H9 (cell line): ENCODE results near the gene ABCC11. TPM values are rescaled to one million over a fixed set of nuclear protein-coding genes. Genes with fewer than 3 reads are reported as not detected.

Source experiments
- DNase-seq: peaks from one replicate; pipeline ENCODE4 v3.0.0-alpha.2; 2017
- H2AFZ ChIP-seq: one replicate; pipeline ENCODE4 v1.6.1; 2013; ENCODE audit warnings: mild to moderate bottlenecking, low read length, control low read depth, moderate library complexity
- H2AK5ac ChIP-seq: 2 replicates; pipeline ENCODE4 v1.6.1; 2013; ENCODE audit warnings: low read length, control low read depth, mixed read lengths; ENCODE audit not compliant: insufficient read length
- H2BK120ac ChIP-seq: one replicate; pipeline ENCODE4 v1.6.1; 2013; ENCODE audit warnings: low read depth, mild to moderate bottlenecking, low read length, control low read depth, inconsistent platforms; ENCODE audit not compliant: poor library complexity, severe bottlenecking
- H2BK12ac ChIP-seq: 2 replicates; pipeline ENCODE4 v1.6.1; 2013; ENCODE audit warnings: low read length, control low read depth, mixed read lengths, low read depth; ENCODE audit not compliant: insufficient read length
- H2BK15ac ChIP-seq: 2 replicates; pipeline ENCODE4 v1.6.1; 2013; ENCODE audit warnings: low read depth, low read length, control low read depth
- H2BK20ac ChIP-seq: one replicate; pipeline ENCODE4 v1.6.1; 2013; ENCODE audit warnings: low read depth, mild to moderate bottlenecking, low read length, control low read depth, inconsistent platforms; ENCODE audit not compliant: poor library complexity, severe bottlenecking
- H2BK5ac ChIP-seq: 2 replicates; pipeline ENCODE4 v1.6.1; 2013; ENCODE audit warnings: low read length, control low read depth, mixed read lengths; ENCODE audit not compliant: insufficient read length
- H3K14ac ChIP-seq: 2 replicates; pipeline ENCODE4 v1.6.1; 2013; ENCODE audit warnings: low read length, control low read depth; ENCODE audit not compliant: insufficient read depth
- H3K18ac ChIP-seq: 2 replicates; pipeline ENCODE4 v1.6.1; 2013; ENCODE audit warnings: low read depth, mild to moderate bottlenecking, mixed read lengths, low read length, control low read depth; ENCODE audit not compliant: insufficient read length
- H3K23ac ChIP-seq: 2 replicates; pipeline ENCODE4 v1.6.1; 2013; ENCODE audit warnings: low read length, control low read depth, mixed read lengths, low read depth; ENCODE audit not compliant: insufficient read length
- H3K23me2 ChIP-seq: 2 replicates; pipeline ENCODE4 v1.6.1; 2013; ENCODE audit warnings: low read depth, mild to moderate bottlenecking, mixed read lengths, low read length, control low read depth; ENCODE audit not compliant: insufficient read length, poor library complexity, severe bottlenecking
- H3K27ac ChIP-seq: 2 replicates; pipeline ENCODE4 v1.5.1; 2013; ENCODE audit warnings: low read length, control low read depth, mixed read lengths, low read depth; ENCODE audit not compliant: insufficient read length
- H3K27me3 ChIP-seq: 2 replicates; pipeline ENCODE4 v1.6.1; 2013; ENCODE audit warnings: low read length, control low read depth, inconsistent platforms; ENCODE audit not compliant: insufficient read depth
- H3K4ac ChIP-seq: 2 replicates; pipeline ENCODE4 v1.6.1; 2013; ENCODE audit warnings: low read depth, mild to moderate bottlenecking, control low read depth, inconsistent platforms, low read length, moderate library complexity
- H3K4me1 ChIP-seq: 2 replicates; pipeline ENCODE4 v1.6.1; 2013; ENCODE audit warnings: low read length, control low read depth, inconsistent platforms; ENCODE audit not compliant: insufficient read depth
- H3K4me2 ChIP-seq: 2 replicates; pipeline ENCODE4 v1.6.1; 2013; ENCODE audit warnings: low read length, control low read depth, mixed read lengths; ENCODE audit not compliant: insufficient read length, insufficient read depth
- H3K56ac ChIP-seq: 2 replicates; pipeline ENCODE4 v1.6.1; 2013; ENCODE audit warnings: low read depth, mild to moderate bottlenecking, mixed read lengths, low read length, control low read depth; ENCODE audit not compliant: insufficient read length
- H3K79me1 ChIP-seq: 2 replicates; pipeline ENCODE4 v1.6.1; 2013; ENCODE audit warnings: low read depth, mild to moderate bottlenecking, moderate library complexity, low read length, control low read depth, inconsistent platforms; ENCODE audit not compliant: insufficient read depth, poor library complexity, severe bottlenecking
- H3K79me2 ChIP-seq: 2 replicates; pipeline ENCODE4 v1.6.1; 2013; ENCODE audit warnings: low read length, control low read depth, inconsistent platforms; ENCODE audit not compliant: insufficient read depth
- H3K9ac ChIP-seq: 2 replicates; pipeline ENCODE4 v1.6.1; 2013; ENCODE audit warnings: low read length, control low read depth, mixed read lengths; ENCODE audit not compliant: insufficient read length; ENCODE audit errors: extremely low read depth
- H3K9me3 ChIP-seq: one replicate; pipeline ENCODE4 v1.6.1; 2013; ENCODE audit warnings: low read depth, low read length, inconsistent platforms; ENCODE audit not compliant: control insufficient read depth
- H3T11ph ChIP-seq: one replicate; pipeline ENCODE4 v1.6.1; 2013; ENCODE audit warnings: mild to moderate bottlenecking, low read length, control low read depth, inconsistent platforms
- H4K20me1 ChIP-seq: one replicate; pipeline ENCODE4 v1.6.1; 2013; ENCODE audit not compliant: control insufficient read depth, insufficient read length, insufficient read depth
- H4K5ac ChIP-seq: 2 replicates; pipeline ENCODE4 v1.6.1; 2013; ENCODE audit warnings: low read depth, mild to moderate bottlenecking, mixed read lengths, low read length, control low read depth; ENCODE audit not compliant: insufficient read length
- H4K8ac ChIP-seq: replicated peaks from 2 replicates; pipeline ENCODE4 v1.6.1; 2013; ENCODE audit warnings: low read length, control low read depth, mixed read lengths, low read depth; ENCODE audit not compliant: insufficient read length
- H4K91ac ChIP-seq: 2 replicates; pipeline ENCODE4 v1.6.1; 2013; ENCODE audit warnings: low read depth, mild to moderate bottlenecking, moderate library complexity, mixed read lengths, low read length, control low read depth; ENCODE audit not compliant: insufficient read length
- H3K27ac Mint-ChIP-seq, 3 experiments: 2 replicates in 2 of 3; 3 replicates in 1 of 3; pipeline ENCODE4 v1.8.0; 2020 to 2021; ENCODE audit warnings: mixed read lengths in 3 of 3, mild to moderate bottlenecking in 1 of 3, moderate library complexity in 1 of 3
- H3K27me3 Mint-ChIP-seq: 2 replicates; pipeline ENCODE4 v1.8.0; 2021; ENCODE audit warnings: low read depth, mild to moderate bottlenecking, moderate library complexity, mixed read lengths
- H3K36me3 Mint-ChIP-seq, 3 experiments: 2 replicates in 2 of 3; 3 replicates in 1 of 3; pipeline ENCODE4 v1.8.0; 2020 to 2021; ENCODE audit warnings: low read depth in 3 of 3, mixed read lengths in 3 of 3; ENCODE audit not compliant: insufficient read depth in 1 of 3
- H3K4me1 Mint-ChIP-seq, 2 experiments: 2 replicates each; pipeline ENCODE4 v1.8.0; 2020; ENCODE audit warnings: mixed read lengths in 2 of 2
- H3K4me3 Mint-ChIP-seq, 2 experiments: 2 replicates in 1 of 2; 3 replicates in 1 of 2; pipeline ENCODE4 v1.8.0; 2020 to 2021; ENCODE audit warnings: mild to moderate bottlenecking in 2 of 2, mixed read lengths in 2 of 2, moderate library complexity in 1 of 2
- H3K9me3 Mint-ChIP-seq, 2 experiments: 2 replicates in 1 of 2; 3 replicates in 1 of 2; pipeline ENCODE4 v1.8.0; 2020; ENCODE audit warnings: mild to moderate bottlenecking in 2 of 2, mixed read lengths in 2 of 2, moderate library complexity in 1 of 2
- WGBS: extraction: QIAGEN DNeasy Blood & Tissue Kit; methylation state at CpG from one replicate; pipeline ENCODE4 v1.1.7; 2013; ENCODE audit warnings: missing lambda C conversion rate, low lambda C conversion rate, mixed read lengths; ENCODE audit not compliant: insufficient read length; ENCODE audit errors: extremely low coverage; 5-methylcytosine and 5-hydroxymethylcytosine counted together
- total RNA-seq: library from RNA; stranded (reverse); gene quantifications from 2 replicates; pipeline ENCODE4 v1.2.1, GENCODE V29; 2021
- TF ChIP-seq, protein P1 (sequence below): fragments of 200-600 bp; sonication (generic); conservative IDR thresholded peaks from 3 replicates; pipeline ENCODE4 v1.8.0; 2021; ENCODE audit warnings: antibody characterized with exemption, mild to moderate bottlenecking

ABCC11 gene
- total RNA-seq, 1 experiment from 2014 or later: 0.33 TPM

DNA sequence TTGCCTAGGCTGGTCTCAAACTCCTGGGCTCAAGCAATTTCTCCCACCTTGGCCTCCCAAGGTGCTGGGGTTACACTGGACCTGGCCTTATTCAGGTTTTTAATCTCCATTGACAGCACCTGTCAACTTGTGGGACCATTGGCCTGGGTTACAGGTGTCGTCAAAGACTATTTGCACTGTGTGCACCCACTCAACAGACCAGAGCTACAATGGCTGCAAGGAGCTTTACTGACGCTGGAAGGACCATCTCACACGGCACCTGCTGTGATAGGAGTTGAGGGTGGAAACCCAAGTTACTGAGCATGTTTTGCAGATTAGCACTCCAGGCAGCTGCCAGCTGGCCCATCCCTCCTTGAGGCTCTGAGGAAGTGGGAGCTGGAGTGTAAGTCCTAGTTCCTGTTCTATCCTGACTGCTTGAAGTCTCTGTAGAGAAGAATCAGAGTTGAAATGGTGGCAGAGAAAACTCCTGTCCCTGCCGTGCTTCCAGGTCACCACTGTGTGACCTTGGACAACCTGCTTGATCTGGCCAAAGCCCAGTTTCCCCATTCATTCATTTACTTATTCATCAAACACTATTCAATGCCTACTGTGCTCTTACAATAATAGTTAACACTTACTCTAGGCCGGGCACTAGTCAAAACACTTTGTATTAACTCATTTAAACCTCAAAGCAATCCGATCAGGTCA is 45.7 kb downstream of the ABCC11 start:
- no peaks in the 10 kb centered on the region for H3K79me2 ChIP-seq

More for the DNA sequence above, 45.7 kb downstream of the ABCC11 start:
- no peaks in the 10 kb centered on the region; the same call in 1 of the 2 replicates for H3K27me3 Mint-ChIP-seq
- H3T11ph ChIP-seq: no peak overlapping the region
- no peak overlapping the region for H2BK20ac ChIP-seq
- no peak overlapping the region for H2BK5ac ChIP-seq
- no peaks in the 10 kb centered on the region; a peak in 1 of 5 replicates for H3K9me3 Mint-ChIP-seq
- H3K23me2 ChIP-seq: no peaks in the 10 kb centered on the region
- no peak overlapping the region for H2BK120ac ChIP-seq
- no peak overlapping the region for H2AFZ ChIP-seq
- peaks cover 0 to 1% of the 10 kb centered on the region in 2 experiments; a peak in 2 of 4 replicates for H3K4me1 Mint-ChIP-seq
- H3K27me3 ChIP-seq: no peaks in the 10 kb centered on the region
- no peak overlapping the region for H2BK15ac ChIP-seq
- H3K36me3 Mint-ChIP-seq: no peaks in the 10 kb centered on the region; a peak in 1 of 7 replicates
- H3K4me2 ChIP-seq: no peak overlapping the region
- WGBS: no CpG with 5 or more reads among the region's 6 CpGs
- no peak overlapping the region for H3K27ac ChIP-seq
- H2AK5ac ChIP-seq: no peak overlapping the region
- no peak overlapping the region; the same call in 1 of the 2 replicates for H3K14ac ChIP-seq
- no peak overlapping the region for H3K27ac Mint-ChIP-seq
- H4K20me1 ChIP-seq: no peaks in the 10 kb centered on the region
- H3K9ac ChIP-seq: no peak overlapping the region
- no peak for DNase-seq
- no peak overlapping the region for H4K5ac ChIP-seq
- no peaks in the 10 kb centered on the region for H3K9me3 ChIP-seq
- H4K91ac ChIP-seq: no peak overlapping the region
- no peaks in the 10 kb centered on the region; the same call in 1 of the 2 replicates for H3K4me1 ChIP-seq
- no peak overlapping the region for H2BK12ac ChIP-seq
- H3K56ac ChIP-seq: no peak overlapping the region
- no peak overlapping the region for H3K18ac ChIP-seq
- H3K4ac ChIP-seq: no peak overlapping the region
- no peak overlapping the region for H4K8ac ChIP-seq
- TF ChIP-seq, protein P1, sequence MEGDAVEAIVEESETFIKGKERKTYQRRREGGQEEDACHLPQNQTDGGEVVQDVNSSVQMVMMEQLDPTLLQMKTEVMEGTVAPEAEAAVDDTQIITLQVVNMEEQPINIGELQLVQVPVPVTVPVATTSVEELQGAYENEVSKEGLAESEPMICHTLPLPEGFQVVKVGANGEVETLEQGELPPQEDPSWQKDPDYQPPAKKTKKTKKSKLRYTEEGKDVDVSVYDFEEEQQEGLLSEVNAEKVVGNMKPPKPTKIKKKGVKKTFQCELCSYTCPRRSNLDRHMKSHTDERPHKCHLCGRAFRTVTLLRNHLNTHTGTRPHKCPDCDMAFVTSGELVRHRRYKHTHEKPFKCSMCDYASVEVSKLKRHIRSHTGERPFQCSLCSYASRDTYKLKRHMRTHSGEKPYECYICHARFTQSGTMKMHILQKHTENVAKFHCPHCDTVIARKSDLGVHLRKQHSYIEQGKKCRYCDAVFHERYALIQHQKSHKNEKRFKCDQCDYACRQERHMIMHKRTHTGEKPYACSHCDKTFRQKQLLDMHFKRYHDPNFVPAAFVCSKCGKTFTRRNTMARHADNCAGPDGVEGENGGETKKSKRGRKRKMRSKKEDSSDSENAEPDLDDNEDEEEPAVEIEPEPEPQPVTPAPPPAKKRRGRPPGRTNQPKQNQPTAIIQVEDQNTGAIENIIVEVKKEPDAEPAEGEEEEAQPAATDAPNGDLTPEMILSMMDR: no peak
- H3K23ac ChIP-seq: no peak overlapping the region
- no peaks in the 10 kb centered on the region for H3K79me1 ChIP-seq
- no peak overlapping the region for H3K4me3 Mint-ChIP-seq
